ENCODE measurements around the gene ALCAM.

GRCh38 chr3:105534491-105534890, 167.8 kb downstream of the ALCAM start:
- TF ChIP-seq CTCF (IDR thresholded peaks at IDR 0.05; ENCODE audit: low read length) (no peak), EZH2 (optimal IDR thresholded peaks at IDR 0.05; ENCODE audit: low read depth, low read length) (no peak), EZH2phosphoT487 (IDR thresholded peaks at IDR 0.05; ENCODE audit: low read length) (no peak)
